ENCODE data around the gene LMNB1.

GRCh38 chr5:126830061-126830460 lies 53.1 kb downstream of the LMNB1 start:
- no peak for TF ChIP-seq CTCF (IDR thresholded peaks at IDR 0.05)
- no peak for TF ChIP-seq POLR2A (IDR thresholded peaks at IDR 0.05)
- no peak for TF ChIP-seq POLR2AphosphoS5 (IDR thresholded peaks at IDR 0.05)
- TF ChIP-seq EP300 (IDR thresholded peaks at IDR 0.05) = no peak
